Measurements from ENCODE around the gene TFDP2.
A peak's percentile ranks its signal among the peaks of the same experiment; 100 is the strongest.
"Not testable (repeated sequence)": the region's sequence is repeated elsewhere in the genome, so short reads cannot be mapped to it uniquely, and the experiment has no call there.

TFDP2 gene

GRCh38 chr3:142124243-142124642 is 25.1 kb downstream of the TFDP2 start:
- DNase-seq: no peak

DNA sequence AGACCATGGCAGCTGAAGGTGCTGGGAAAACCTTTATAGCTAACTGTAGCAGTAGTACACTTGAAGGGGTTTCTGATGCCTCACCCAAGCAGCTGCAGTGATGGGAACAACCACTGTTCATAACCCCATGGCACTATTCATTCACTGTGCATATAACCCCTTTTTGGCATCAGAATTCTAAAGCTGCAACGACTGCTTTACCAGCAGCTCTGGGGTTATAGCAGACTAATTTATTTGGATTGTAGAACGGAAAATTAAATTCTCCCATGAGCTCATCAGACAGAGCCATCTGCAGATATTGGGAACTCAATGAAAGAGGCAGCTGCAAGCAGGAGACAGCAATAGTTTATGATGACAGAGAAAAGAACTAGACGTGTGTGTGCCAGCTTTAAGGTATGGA is 28.6 kb downstream of the TFDP2 start:
- DNase-seq: no peak

DNA sequence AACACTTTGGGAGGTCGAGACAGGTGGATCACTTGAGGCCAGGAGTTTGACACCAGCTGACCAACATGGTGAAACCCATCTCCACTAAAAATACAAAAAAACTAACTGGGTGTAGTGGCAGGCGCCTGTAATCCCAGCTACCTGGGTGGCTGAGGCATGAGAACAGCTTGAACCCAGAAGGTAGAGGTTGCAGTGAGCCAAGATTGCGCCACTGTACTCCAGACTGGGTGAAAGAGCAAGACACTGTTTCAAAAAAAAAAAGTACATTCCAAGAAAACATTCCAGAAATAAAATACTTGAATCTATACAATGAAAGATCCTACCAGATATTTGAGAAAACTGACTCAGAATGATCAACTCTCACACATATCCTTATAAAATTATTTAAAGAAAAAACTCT is 30.4 kb downstream of the TFDP2 start:
- DNase-seq: no peak

DNA sequence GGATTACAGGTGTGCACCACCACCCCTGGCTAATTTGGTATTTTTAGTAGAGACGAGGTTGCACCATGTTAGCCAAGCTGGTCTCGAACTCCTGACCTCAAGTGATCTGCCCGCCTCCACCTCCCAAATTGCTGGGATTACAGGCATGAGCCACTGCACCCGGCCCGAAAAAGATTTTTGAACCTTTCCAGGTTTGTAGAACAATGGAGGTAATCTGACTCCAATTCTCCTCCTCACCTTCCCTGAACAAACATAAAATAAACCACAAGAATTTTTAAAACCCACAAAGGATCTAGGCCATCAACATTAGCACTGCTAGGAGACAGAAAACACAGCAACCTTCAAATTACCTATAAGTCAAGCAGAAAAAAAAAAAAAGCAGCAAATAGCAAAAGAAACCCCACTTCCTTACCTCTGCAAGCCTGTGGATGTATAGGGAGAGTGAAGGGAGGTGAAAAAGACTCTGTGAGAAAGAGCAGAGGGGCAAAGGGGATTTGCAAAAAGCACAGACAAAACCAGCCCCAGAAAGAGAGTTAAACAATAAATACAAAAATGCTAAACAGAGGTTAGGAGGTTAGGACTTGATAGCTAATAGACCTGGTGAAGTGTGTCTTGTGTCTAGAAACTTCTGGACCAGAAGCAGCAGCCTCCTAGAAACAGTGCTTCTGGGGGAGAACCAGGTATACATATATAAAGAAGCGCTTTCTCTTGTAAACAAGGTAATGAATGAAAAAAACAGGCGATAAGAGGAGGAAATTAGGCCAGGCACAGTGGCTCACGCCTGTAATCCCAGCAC is 32.1 kb downstream of the TFDP2 start:
- no peak for DNase-seq

GRCh38 chr3:142115867-142116668 is 33.3 kb downstream of the TFDP2 start:
- DNase-seq: peak; percentile 35

DNA sequence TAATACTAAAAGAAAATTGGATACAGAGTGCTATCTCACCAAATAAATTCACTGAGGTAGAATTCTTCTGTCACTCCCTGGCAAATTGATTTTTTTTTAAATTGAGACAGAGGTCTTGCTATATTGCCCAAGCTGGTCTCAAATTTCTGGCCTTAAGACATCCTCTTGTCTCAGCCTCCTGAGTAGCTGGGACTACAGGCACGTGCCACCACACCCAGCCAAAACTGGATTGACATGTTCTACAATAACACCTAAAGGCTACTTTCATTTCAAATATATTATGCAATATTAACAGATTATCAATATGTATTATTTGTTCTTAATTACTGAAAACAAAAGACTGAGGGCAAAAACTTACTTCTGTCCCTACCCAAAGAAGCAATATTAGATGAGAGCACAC is 36.7 kb downstream of the TFDP2 start:
- no peak for DNase-seq

DNA sequence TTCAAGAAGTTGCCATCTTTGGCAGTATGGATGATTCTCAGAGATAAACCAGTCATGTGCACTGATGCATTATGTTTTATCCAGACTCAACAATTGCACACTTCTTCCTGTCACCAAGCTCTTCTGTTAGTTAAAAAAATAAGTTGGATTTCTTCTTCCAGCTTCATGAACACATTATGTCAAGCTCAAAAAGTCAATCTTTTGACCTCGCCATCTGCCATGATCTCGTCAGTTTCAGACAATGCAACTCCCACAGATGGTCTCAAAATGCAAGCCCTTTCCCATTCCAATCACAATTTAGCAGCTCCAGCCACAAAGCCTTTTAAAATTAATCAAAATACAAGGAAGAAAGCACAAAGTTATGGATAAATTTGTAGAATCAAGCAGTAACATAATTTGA is 42.8 kb downstream of the TFDP2 start:
- DNase-seq: no peak

GRCh38 chr3:142105991-142106390 is 43.4 kb downstream of the TFDP2 start:
- DNase-seq: no peak

- no peak for DNase-seq
Measured at GRCh38 chr3:142104763-142105162, 44.6 kb downstream of the TFDP2 start.

DNA sequence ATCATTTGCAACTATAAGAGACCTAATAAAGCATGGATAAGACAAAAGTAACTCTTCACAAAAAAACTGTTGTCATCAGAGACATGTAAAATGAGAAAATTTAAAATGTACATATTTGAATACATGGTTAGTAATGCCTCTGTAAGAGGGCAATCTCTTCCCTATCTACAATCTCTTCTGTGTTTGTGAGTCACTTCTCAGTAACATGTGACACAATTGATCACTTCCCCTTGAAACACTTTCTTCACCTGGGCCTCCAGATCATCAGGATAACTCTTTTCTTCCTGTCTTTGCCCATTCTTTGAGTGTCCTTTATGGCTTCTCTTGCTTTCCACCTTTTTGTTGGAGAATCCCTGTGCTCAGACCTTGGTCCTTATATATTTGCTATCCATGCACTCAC is 50.4 kb downstream of the TFDP2 start:
- peak; percentile 60 for DNase-seq

DNA sequence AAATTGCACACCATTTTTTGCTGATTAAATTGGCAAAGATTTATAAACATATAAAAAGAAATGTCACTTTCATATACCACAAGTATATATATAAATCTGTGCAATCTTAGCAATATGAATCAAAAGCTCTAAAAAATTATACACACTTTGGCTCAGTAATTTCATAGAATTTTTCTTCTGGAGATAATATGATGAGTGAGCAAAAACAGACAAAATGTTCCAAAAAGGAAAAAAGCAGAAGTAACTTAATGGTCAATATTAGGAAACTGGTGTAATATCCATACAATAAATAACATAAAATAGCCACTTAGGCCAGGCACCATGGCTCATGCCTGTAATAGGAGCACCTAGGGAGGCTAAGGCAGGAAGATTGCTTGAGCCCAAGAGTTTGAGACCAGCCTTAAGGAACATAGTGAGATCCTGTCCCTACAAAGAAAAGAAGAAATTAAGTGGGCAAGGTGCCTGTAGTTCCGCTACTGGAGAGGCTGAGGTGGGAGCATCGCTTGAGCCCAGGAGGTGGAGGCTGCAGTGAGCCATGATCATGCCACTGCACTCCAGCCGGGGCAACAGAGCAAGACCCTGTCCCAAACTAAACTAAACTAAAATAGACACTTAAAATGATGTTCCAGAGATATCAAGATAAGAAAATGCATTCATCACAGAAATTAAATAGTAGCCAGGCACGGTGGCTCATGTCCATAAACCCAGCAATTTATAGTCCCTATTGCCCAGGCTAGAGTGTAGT is 52.1 kb downstream of the TFDP2 start:
- no peak for DNase-seq

DNA sequence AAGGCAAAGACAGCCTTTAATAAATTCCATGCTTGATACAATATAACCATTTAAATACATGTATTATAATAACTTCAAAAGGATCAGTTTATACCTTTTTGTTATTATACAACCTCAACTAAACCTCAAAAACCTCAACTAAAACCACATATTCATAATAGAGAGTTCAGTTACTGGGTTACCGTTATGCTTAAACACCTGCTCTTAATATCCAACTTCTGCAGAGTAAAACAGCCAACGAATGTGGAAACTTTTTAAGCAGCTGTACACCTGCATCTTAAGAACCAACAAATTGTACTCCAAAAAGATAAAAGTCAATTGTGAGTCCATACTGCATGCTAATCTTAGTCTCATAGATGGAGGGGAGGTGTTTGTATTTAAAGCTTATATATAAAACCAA is 53.5 kb downstream of the TFDP2 start:
- peak; percentile 39 for DNase-seq

GRCh38 chr3:142088925-142089324 is 60.4 kb downstream of the TFDP2 start:
- DNase-seq: not testable (repeated sequence)

GRCh38 chr3:142088522-142088921 is 60.8 kb downstream of the TFDP2 start:
- DNase-seq: no peak

GRCh38 chr3:142087676-142088075 is 61.7 kb downstream of the TFDP2 start:
- DNase-seq: no peak

DNA sequence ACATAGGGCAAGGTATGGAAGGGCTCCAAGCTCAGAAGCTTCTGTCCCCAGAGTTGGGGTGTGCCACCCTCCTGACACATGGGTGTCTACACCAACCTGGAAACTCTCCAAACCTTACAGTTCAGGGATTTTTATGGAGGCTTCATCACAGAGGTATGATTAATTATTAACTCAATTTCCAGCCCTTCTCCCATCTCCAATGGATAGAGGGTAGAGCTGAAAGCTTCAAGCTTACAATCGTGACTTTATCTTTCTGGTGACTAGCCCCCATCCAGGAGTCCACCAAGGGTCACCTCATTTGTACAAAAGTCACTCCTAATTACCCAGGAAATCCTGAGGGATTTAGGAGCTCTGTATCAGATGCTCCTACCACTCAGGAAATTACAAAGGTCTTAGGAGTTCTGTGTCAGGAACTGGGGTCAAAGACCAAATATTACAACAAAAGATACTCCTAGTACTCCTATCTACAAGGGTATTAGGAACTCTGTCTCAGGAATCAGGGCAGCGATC is 62.7 kb downstream of the TFDP2 start:
- no peak for DNase-seq

DNA sequence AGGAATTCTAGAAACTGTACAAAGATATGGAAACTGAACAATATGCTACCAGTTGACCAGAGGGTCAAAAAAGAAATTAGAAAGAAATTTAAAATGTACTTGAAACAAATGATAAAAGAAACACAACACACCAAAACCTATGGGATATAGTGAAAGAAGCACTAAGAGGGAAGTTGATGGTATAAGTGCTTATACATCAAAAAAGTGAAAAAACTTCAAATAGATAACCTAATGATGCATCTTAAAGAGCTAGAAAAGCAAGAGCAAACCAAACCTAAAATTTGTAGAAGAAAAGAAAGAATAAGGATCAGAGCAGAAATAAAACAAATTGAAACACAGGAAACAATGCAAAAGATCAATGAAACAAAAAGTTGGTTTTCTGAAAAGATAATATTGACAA is 68.2 kb downstream of the TFDP2 start:
- DNase-seq: no peak

DNA sequence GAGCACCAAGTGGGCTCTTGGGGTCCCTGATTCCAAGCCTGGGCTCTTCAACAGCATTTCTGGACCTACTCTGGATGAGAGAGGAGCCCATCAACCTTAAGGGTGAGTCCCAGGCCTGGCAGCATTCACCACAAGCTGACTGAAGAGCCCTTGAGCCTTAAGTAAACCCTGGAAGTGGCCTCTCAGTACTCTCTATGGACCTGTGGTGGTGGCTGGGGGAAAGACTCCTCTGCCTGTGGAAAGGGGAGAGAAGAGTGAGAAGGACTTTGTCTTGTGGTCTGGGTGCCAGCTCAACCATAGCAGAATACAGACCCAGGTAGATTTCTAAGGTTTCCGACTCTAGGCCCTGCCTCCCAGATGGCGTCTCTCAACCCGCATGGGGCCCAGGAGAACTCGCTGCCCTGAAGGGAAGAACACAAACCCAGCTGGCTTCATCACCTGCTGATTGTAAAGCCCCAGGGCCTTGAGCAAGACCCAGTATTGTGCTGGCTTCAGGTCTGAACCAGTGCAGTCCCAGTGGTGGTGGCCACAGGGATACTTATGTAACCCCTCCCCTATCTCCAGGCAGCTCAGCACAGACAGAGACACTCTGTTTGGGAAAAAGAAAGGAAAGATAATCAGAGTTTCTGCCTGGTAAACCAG is 71.4 kb downstream of the TFDP2 start:
- DNase-seq: no peak

GRCh38 chr3:142077155-142077858 is 72.0 kb downstream of the TFDP2 start:
- no peak for DNase-seq

- not testable (repeated sequence) for DNase-seq
Measured at GRCh38 chr3:142075656-142076055, 73.7 kb downstream of the TFDP2 start.

DNA sequence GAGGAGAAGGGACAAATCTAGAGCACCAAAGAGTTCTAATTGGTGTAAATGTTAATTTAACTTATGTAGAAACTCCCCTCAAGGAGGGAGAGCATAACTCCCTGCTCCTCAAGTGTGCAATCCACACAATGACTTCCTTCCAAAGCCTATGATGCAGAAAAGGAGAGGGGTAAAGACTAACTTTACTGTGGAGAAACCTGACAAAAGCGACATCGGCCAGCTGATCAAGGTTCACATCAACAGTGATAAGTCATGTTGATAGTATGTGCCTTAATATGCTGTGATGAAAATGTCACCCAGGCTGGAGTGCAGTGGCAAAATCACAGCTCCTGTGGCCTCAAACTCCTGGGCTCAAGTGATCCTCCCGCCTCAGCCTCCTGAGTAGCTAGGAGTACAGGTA is 76.5 kb downstream of the TFDP2 start:
- DNase-seq: no peak

GRCh38 chr3:142065932-142066331 is 83.4 kb downstream of the TFDP2 start:
- DNase-seq: no peak

Measured in hematopoietic multipotent progenitor cell treated with erythropoietin and hydrocortisone succinate and interleukin-3 and kit ligand, for 6 days (in vitro differentiated cells).